HepG2 (cell line): ENCODE results near the gene NKPD1. TPM values are rescaled to one million over a fixed set of nuclear protein-coding genes. Genes with fewer than 3 reads are reported as not detected.
A peak's percentile ranks its signal among the peaks of the same experiment; 100 is the strongest.

Source experiments
- ATAC-seq: fragments of 200-7000 bp; cut with Tn5 transposase; 3 replicates; pipeline ENCODE4 v1.9.1; 2020; ENCODE audit warnings: mild to moderate bottlenecking, moderate library complexity
- BruUV-seq: library from RNA; stranded (reverse); fragments of 400-500 nt; replicated peaks from 2 replicates; lab custom pipeline; 2021; lab: Mats Ljungman, UMichigan
- CTCF ChIA-PET: fragments of 300-600 bp; formaldehyde crosslinking; extraction: SDS; loops from one replicate; lab custom pipeline; 2021; ENCODE audit warnings: low total read pairs, inconsistent platforms, low intra/inter-chr PET ratio; lab: Yijun Ruan, JAX
- POLR2A ChIA-PET: fragments of 350-600 bp; sonication (Branson Sonifier 250); formaldehyde crosslinking; loops from one replicate; lab custom pipeline; 2020; ENCODE audit warnings: antibody characterized with exemption, inconsistent platforms; lab: Yijun Ruan, JAX
- DNase-seq: peaks from one replicate; pipeline ENCODE4 v3.0.0-alpha.2; 2015; ENCODE audit warnings: low spot score
- FAIRE-seq: peaks from 3 replicates; lab custom pipeline; 2011; peaks lifted over from hg19 to GRCh38; lab: Jason Lieb, UNC
- H2AFZ ChIP-seq: one replicate; pipeline ENCODE4 v1.6.1; 2011; ENCODE audit warnings: low read length, inconsistent platforms
- H3K27ac ChIP-seq: fragments of 300-600 bp; 3 replicates; pipeline ENCODE4 v1.8.0; 2011; ENCODE audit warnings: mixed run types, mild to moderate bottlenecking, mixed read lengths, low read length, inconsistent platforms; ENCODE audit not compliant: insufficient read depth; ENCODE audit errors: extremely low read length
- H3K27me3 ChIP-seq, 2 experiments: fragments of 200-600 bp in 1 of 2; 2 replicates in 1 of 2; 3 replicates in 1 of 2; pipeline versions ENCODE4 v1.6.0 to v1.8.0; 2011; ENCODE audit warnings: low read length in 2 of 2, mild to moderate bottlenecking in 2 of 2, moderate library complexity in 2 of 2, inconsistent platforms in 1 of 2; ENCODE audit not compliant: insufficient read depth in 2 of 2, control insufficient read depth in 1 of 2
- H3K36me3 ChIP-seq, 2 experiments: fragments of 200-600 bp in 1 of 2; replicated peaks in 1 of 2; 2 replicates in 1 of 2; 3 replicates in 1 of 2; pipeline versions ENCODE4 v1.5.1 to v1.8.0; 2011; ENCODE audit warnings: low read length in 2 of 2, inconsistent platforms in 1 of 2; ENCODE audit not compliant: insufficient read depth in 2 of 2, control insufficient read depth in 1 of 2
- H3K4me1 ChIP-seq: 2 replicates; pipeline ENCODE4 v1.5.1; 2012; ENCODE audit warnings: low read length, inconsistent platforms; ENCODE audit not compliant: insufficient read depth
- H3K4me2 ChIP-seq: 2 replicates; pipeline ENCODE4 v1.6.0; 2011; ENCODE audit warnings: low read depth, low read length, inconsistent platforms
- H3K4me3 ChIP-seq, 3 experiments: fragments of 200-600 bp in 1 of 3; sonication (generic), shearing (Covaris generic) in 1 of 3; replicated peaks in 1 of 3; 2 replicates each; pipeline ENCODE4 v1.5.1; 2011 to 2016; ENCODE audit warnings: low read length in 3 of 3, inconsistent platforms in 2 of 3, low read depth in 2 of 3, mild to moderate bottlenecking in 2 of 3, control low read depth in 1 of 3, mixed read lengths in 1 of 3; ENCODE audit not compliant: insufficient read depth in 1 of 3
- H3K79me2 ChIP-seq: one replicate; pipeline ENCODE4 v1.6.1; 2011; ENCODE audit warnings: low read length, inconsistent platforms; ENCODE audit not compliant: insufficient read depth
- H3K9ac ChIP-seq: 2 replicates; pipeline ENCODE4 v1.6.0; 2011; ENCODE audit warnings: mild to moderate bottlenecking, low read depth, low read length, inconsistent platforms; ENCODE audit not compliant: insufficient read depth
- H3K9me3 ChIP-seq: 2 replicates; pipeline ENCODE4 v1.5.1; 2012; ENCODE audit warnings: mild to moderate bottlenecking, low read length
- H4K20me1 ChIP-seq: 2 replicates; pipeline ENCODE4 v1.6.0; 2011; ENCODE audit warnings: inconsistent platforms, mild to moderate bottlenecking, low read length, moderate library complexity; ENCODE audit not compliant: insufficient read depth
- AGO1 ChIP-seq: fragments of 200-400 bp; formaldehyde crosslinking; IDR thresholded peaks from 2 replicates; pipeline ENCODE4 v1.6.1; 2017; ENCODE audit warnings: mild to moderate bottlenecking, low read depth, low read length, moderate library complexity; ENCODE audit not compliant: poor library complexity, severe bottlenecking
- ERF ChIP-seq: IDR thresholded peaks from 2 replicates; pipeline ENCODE4 v1.6.1; 2018; ENCODE audit warnings: missing biosample characterization, missing genetic modification reagents
- FLYWCH1 ChIP-seq: sonication (generic); formaldehyde crosslinking; IDR thresholded peaks from 2 replicates; pipeline ENCODE4 v1.8.1; 2023; ENCODE audit warnings: mild to moderate bottlenecking, missing genetic modification reagents
- FOXP1 ChIP-seq, 2 experiments: fragments of 450-650 bp in 1 of 2; IDR thresholded peaks; 2 replicates each; pipeline ENCODE4 v1.6.1; 2017 to 2018; ENCODE audit warnings: antibody characterized with exemption in 1 of 2
- GABPB1 ChIP-seq: IDR thresholded peaks from 2 replicates; pipeline ENCODE4 v1.6.1; 2016; ENCODE audit warnings: mild to moderate bottlenecking, missing genetic modification reagents, moderate library complexity, missing compliant biosample characterization
- HNRNPK ChIP-seq: fragments of 200-400 bp; formaldehyde crosslinking; IDR thresholded peaks from 2 replicates; pipeline ENCODE4 v1.6.1; 2018; ENCODE audit warnings: low read length, low read depth, moderate library complexity, mild to moderate bottlenecking; ENCODE audit not compliant: poor library complexity, severe bottlenecking
- JUND ChIP-seq: sonication (generic); formaldehyde crosslinking; IDR thresholded peaks from 2 replicates; pipeline ENCODE4 v1.8.0; 2022; ENCODE audit warnings: mild to moderate bottlenecking, missing genetic modification reagents
- NR2F6 ChIP-seq, 2 experiments: IDR thresholded peaks; 2 replicates each; pipeline ENCODE4 v1.6.1; 2016; ENCODE audit warnings: antibody characterized with exemption in 1 of 2, mild to moderate bottlenecking in 1 of 2
- RXRB ChIP-seq: IDR thresholded peaks from 2 replicates; pipeline ENCODE4 v1.6.1; 2016; ENCODE audit warnings: borderline replicate concordance, missing genetic modification reagents, missing compliant biosample characterization
- SRY ChIP-seq: sonication (generic); formaldehyde crosslinking; IDR thresholded peaks from 2 replicates; pipeline ENCODE4 v1.8.0; 2022; ENCODE audit warnings: mild to moderate bottlenecking, missing genetic modification reagents
- ZNF331 ChIP-seq: sonication (generic); formaldehyde crosslinking; IDR thresholded peaks from 2 replicates; pipeline ENCODE4 v1.4.0; 2020; ENCODE audit warnings: missing genetic modification reagents
- ZNF670 ChIP-seq: sonication (generic); formaldehyde crosslinking; IDR thresholded peaks from 2 replicates; pipeline ENCODE4 v1.8.0; 2022; ENCODE audit warnings: mild to moderate bottlenecking, missing genetic modification reagents, borderline replicate concordance
- ZNF770 ChIP-seq: sonication (generic); formaldehyde crosslinking; IDR thresholded peaks from 2 replicates; pipeline ENCODE4 v1.5.0; 2020; ENCODE audit warnings: mild to moderate bottlenecking, missing genetic modification reagents
- WGBS: methylation state at CpG from one replicate; pipeline ENCODE4 v1.1.6; 2017; ENCODE audit warnings: low lambda C conversion rate; 5-methylcytosine and 5-hydroxymethylcytosine counted together
- in situ Hi-C: cut with HindIII; loops from 2 replicates; pipeline ENCODE4 v1.10.0; 2017; ENCODE audit warnings: low pct_unique_long_range_greater_than_20kb; ENCODE audit not compliant: extremely low pct_ligation_motif_present
- intact Hi-C: fragments of 100-400 bp; cut with micrococcal nuclease; formaldehyde crosslinking; loops from one replicate; pipeline ENCODE4 v1.10.0; 2022; ENCODE audit not compliant: unreplicated experiment
- polyA plus RNA-seq, 8 experiments: library from polyadenylated mRNA; depleted of rRNA in 3 of 8; stranded (reverse) in 7 of 8; unstranded in 1 of 8; fragments of >200 nt; fragmentation: Illumina TruSeq in 4 of 8; extraction: Trizol in 4 of 8; gene quantifications; 2 replicates each; pipeline versions ENCODE4 v1.2.1 to v1.2.3, GENCODE V29; 2011 to 2016; ENCODE audit warnings: low read depth in 4 of 8, missing spikeins in 1 of 8, mixed read lengths in 1 of 8; ENCODE audit not compliant: insufficient read depth in 1 of 8
- total RNA-seq, 5 experiments: library from RNA; depleted of rRNA; stranded (reverse); fragments of >200 nt; fragmentation: Illumina TruSeq; extraction: Trizol; gene quantifications; 2 replicates each; pipeline ENCODE4 v1.2.3, GENCODE V29; 2016; ENCODE audit warnings: low read depth in 1 of 5
- TF ChIP-seq, protein P1 (sequence below): sonication (generic); formaldehyde crosslinking; IDR thresholded peaks from 2 replicates; pipeline ENCODE4 v1.5.1; 2020; ENCODE audit warnings: missing genetic modification reagents, mild to moderate bottlenecking, borderline replicate concordance
- TF ChIP-seq, protein P2 (sequence below): sonication (generic); formaldehyde crosslinking; IDR thresholded peaks from 2 replicates; pipeline ENCODE4 v1.4.0; 2020; ENCODE audit warnings: mild to moderate bottlenecking, missing genetic modification reagents

The NKPD1 gene
- total and polyA plus RNA-seq, 2 of the 13 experiments (the other 11 are each of a cell fraction or from before 2014, with no cell fraction given): 0.03 TPM; not detected in 1

DNA sequence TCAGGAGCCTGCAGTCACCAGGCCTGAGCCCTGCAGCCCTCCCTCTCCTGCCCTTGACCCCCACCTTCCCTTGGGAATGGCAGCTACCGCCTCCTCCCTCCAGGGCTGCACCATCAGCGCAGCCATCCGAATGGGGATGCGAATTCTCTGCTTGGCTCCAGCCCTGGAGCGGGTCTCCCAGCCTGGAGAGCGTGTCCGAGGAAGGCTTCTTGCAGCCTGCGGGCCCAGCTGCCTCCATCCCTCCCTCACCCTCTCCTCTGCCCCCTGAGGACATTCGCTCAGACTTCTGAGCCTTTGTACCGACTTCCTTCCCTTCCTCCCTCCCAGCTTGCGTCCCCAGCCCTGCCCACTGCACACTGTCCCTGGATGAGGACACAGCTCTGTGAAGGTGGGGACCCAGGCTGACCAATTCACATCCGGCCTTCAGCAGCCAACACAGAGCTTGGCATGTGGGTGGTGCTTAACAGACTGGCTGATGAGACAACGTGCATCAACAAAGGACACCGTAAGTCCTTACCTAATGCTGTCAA is 6.0 kb upstream of the NKPD1 start (continued):
- TF ChIP-seq JUND (CRISPR knock-in tag) (no peak), FOXP1 (IDR thresholded peaks at IDR 0.05) (no peak), FOXP1 (CRISPR knock-in tag; IDR thresholded peaks at IDR 0.05) (0 out of 2 replicates have a peak, but pooled peaks have one; percentile 43)

DNA sequence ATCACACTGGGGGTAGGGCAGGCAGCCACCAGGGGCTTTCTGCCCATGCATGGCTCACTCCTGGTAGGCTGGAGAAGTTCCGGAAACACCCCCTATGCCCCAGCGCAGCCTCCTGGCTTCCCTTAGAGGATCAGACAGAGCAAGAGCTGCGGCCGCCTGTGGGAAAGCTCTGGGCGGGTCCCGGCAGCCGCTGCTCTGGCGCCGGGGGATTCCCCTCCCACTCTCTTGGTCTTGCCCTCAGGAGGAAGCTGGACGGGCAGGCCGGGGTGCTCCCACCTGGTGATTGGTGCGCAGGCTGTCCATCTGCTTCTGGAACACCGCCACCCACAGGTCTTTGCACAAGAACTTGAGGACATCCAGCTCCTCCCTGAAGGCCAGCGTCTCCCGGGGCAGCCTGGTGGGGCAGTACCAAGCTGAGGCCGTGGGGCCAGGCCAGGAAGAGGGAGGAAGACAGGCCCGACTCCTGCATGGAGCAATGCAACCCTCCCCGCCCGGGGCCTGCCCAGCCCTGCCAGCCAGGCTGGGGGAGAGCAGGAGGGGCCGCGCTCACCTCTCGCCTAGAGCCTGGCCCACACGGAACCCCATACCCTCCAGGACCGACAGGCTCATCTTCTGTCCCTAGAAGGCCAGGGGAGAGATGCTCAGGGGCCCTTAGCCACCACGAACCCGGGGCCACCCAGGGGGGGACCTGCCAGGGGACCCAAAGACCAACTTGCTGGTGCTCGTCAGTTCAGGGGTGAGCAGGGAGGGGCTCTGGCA is 4.0 kb upstream of the NKPD1 start:
- DNase-seq: peak; percentile 79
- peak; percentile 57 for ATAC-seq
- TF ChIP-seq RXRB (CRISPR knock-in tag) (no peak), SRY (no peak), ERF (no peak), HNRNPK (no peak), ZNF770 (CRISPR knock-in tag) (no peak), FLYWCH1 (CRISPR knock-in tag) (no peak), ZNF670 (CRISPR knock-in tag) (no peak), GABPB1 (CRISPR knock-in tag) (peak; percentile 72), NR2F6 (IDR thresholded peaks at IDR 0.05) (no peak), NR2F6 (CRISPR knock-in tag; IDR thresholded peaks at IDR 0.05) (0 out of 2 replicates have a peak, but pooled peaks have one; percentile 11), ZNF331 (0 out of 2 replicates have a peak, but pooled peaks have one; percentile 32), AGO1 (peak; percentile 27)
- TF ChIP-seq, protein P1, sequence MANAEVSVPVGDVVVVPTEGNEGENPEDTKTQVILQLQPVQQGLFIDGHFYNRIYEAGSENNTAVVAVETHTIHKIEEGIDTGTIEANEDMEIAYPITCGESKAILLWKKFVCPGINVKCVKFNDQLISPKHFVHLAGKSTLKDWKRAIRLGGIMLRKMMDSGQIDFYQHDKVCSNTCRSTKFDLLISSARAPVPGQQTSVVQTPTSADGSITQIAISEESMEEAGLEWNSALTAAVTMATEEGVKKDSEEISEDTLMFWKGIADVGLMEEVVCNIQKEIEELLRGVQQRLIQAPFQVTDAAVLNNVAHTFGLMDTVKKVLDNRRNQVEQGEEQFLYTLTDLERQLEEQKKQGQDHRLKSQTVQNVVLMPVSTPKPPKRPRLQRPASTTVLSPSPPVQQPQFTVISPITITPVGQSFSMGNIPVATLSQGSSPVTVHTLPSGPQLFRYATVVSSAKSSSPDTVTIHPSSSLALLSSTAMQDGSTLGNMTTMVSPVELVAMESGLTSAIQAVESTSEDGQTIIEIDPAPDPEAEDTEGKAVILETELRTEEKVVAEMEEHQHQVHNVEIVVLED (CRISPR knock-in tag): no peak
- TF ChIP-seq, protein P2, sequence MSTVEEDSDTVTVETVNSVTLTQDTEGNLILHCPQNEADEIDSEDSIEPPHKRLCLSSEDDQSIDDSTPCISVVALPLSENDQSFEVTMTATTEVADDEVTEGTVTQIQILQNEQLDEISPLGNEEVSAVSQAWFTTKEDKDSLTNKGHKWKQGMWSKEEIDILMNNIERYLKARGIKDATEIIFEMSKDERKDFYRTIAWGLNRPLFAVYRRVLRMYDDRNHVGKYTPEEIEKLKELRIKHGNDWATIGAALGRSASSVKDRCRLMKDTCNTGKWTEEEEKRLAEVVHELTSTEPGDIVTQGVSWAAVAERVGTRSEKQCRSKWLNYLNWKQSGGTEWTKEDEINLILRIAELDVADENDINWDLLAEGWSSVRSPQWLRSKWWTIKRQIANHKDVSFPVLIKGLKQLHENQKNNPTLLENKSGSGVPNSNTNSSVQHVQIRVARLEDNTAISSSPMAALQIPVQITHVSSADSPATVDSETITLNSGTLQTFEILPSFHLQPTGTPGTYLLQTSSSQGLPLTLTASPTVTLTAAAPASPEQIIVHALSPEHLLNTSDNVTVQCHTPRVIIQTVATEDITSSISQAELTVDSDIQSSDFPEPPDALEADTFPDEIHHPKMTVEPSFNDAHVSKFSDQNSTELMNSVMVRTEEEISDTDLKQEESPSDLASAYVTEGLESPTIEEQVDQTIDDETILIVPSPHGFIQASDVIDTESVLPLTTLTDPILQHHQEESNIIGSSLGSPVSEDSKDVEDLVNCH (CRISPR knock-in tag): no peak

More for the DNA sequence above, 4.0 kb upstream of the NKPD1 start:
- H3K4me3 ChIP-seq: peak overlapping the region; percentile 28 to 64 (median 36)
- no peak overlapping the region for H2AFZ ChIP-seq
- peak; percentile 66 for FAIRE-seq
- CTCF ChIA-PET: interaction anchor here (0.8 kb wide), 1 partner anchor 24 kb away, joined by 3 read pairs; no protein-coding TSS in a partner anchor
- H4K20me1 ChIP-seq: no peaks in the 10 kb centered on the region
- WGBS: 72% methylated on average over 7 of the region's 27 CpGs
- H3K79me2 ChIP-seq: no peaks in the 10 kb centered on the region
- H3K4me1 ChIP-seq: peaks cover 96% of the 10 kb centered on the region
- no peak overlapping the region; the same call in 1 of the 2 replicates for H3K9ac ChIP-seq
- H3K36me3 ChIP-seq: no peaks in the 10 kb centered on the region
- H3K9me3 ChIP-seq: no peaks in the 10 kb centered on the region
- POLR2A ChIA-PET: interaction anchor here (0.8 to 2.1 kb wide), 6 partner anchors 9 to 275 kb away, joined by 3 to 21 read pairs (median 4); partner anchors contain the start of genes BLOC1S3 and TRAPPC6A
- peak overlapping the region; percentile 76 for H3K4me2 ChIP-seq
- intact Hi-C loops (loop anchor here (2.0 kb wide), 1 partner anchor 174 kb away; no protein-coding TSS in a partner anchor), in situ Hi-C loops (no loop called here)
- peaks cover 12 to 21% of the 10 kb centered on the region in 2 experiments; a peak in 4 of 5 replicates for H3K27me3 ChIP-seq
- no peak overlapping the region for H3K27ac ChIP-seq
- no TSS peak for BruUV-seq
